ENCODE measurements around the gene KLHL40.

KLHL40 gene

DNA sequence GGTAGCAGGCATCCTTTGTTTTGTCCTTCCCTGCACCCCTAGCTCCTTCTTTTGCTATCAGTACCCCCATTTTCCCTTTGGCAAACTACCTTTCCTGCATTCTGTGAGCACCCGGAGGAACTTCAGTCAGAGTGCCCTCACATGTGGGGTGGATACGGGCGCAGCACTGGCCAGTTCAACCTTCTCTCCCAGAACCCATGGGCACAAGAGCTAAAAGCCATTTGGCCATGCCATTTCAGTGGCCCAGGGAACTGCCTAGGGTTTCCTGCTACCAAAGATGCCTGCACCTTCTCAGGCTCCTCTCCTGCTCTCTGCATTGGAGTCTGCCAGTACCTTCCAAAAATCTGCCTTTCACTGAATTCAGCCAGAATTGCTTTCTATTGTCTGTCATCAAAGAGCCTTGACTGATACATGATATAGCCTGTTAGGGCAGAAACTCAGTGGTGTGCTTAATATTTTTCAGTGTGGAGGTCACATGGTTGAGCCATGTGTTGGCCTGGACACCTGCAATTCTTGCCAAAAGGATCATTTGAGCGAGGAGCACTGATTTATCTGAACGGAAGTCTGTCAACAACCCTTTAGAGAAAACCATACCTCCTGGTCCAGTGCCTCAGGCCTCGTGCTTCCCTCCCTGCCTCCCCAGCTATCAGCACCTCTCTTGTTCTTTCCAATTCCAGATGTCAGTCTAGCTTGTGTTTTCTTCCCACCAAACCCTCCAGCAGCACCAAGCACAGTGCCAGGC, 44.2 kb downstream of the KLHL40 start:
- H3K27me3 ChIP-seq (ENCODE audit: insufficient read depth, low read length), result peaks cover 10% of the 10 kb centered on the region; the same call in 1 of the 2 replicates
- no peak overlapping the region for H2AFZ ChIP-seq (ENCODE audit: low read length, unreplicated experiment)
- H3K4me1 ChIP-seq (ENCODE audit: control insufficient read depth, insufficient read depth, low read length, unreplicated experiment), result no peaks in the 10 kb centered on the region
- H3K27ac ChIP-seq (ENCODE audit: low read depth, low read length), result no peak overlapping the region
- H3K4me3 ChIP-seq (ENCODE audit: low read depth, low read length), result no peak overlapping the region
- H3K79me2 ChIP-seq (ENCODE audit: control insufficient read depth, insufficient read depth, low read length, unreplicated experiment), result no peaks in the 10 kb centered on the region
- H3K36me3 ChIP-seq (ENCODE audit: insufficient read depth, low read length), result no peaks in the 10 kb centered on the region

GRCh38 chr3:42730294-42730693, 45.0 kb downstream of the KLHL40 start:
- Histone ChIP-seq H3K79me2 (ENCODE audit: control insufficient read depth, insufficient read depth, low read length, unreplicated experiment) (no peaks in the 10 kb centered on the region), H3K4me1 (ENCODE audit: control insufficient read depth, insufficient read depth, low read length, unreplicated experiment) (no peaks in the 10 kb centered on the region), H3K27me3 (ENCODE audit: insufficient read depth, low read length) (peaks cover 10% of the 10 kb centered on the region; the same call in 1 of the 2 replicates), H3K36me3 (ENCODE audit: insufficient read depth, low read length) (no peaks in the 10 kb centered on the region), H3K27ac (ENCODE audit: low read depth, low read length) (no peak overlapping the region), H3K4me3 (ENCODE audit: low read depth, low read length) (no peak overlapping the region), H2AFZ (ENCODE audit: low read length, unreplicated experiment) (no peak overlapping the region)

DNA sequence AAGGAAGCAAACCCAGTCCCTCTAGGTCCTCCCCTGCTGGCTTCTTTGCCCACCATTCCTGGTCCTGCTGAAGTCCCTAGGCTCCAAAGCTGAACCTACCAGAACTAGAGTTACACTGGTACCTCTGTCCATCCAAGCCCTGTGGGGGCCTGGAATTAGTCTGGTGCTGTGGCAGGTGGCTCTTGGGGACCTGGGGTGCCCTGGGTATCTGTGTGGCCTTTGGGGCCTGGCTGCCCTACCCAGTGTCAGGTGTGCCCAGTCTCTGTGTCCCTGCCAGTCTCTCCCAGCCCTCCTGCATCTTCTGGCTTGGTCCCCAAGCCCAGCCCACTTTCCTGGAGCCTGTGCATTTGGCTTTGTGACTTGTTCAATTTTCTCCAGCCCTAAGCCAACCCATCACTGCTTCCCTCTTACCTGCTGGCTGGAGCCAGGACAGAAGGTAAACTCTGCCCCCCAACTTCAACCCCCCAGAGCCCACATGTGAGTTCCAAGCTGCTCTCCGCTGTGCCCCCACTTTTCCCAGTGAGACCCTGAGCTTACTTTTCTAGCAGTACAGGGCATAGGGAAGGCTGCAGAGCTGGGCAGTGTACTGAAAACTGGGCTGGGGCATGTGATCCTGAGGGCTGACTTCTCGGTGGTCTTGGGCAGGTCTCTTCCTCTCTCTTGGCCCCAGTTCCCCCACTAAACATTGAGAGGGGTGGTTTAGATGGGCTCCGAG, 45.5 kb downstream of the KLHL40 start:
- H3K27ac ChIP-seq (ENCODE audit: low read depth, low read length), result no peak overlapping the region
- H2AFZ ChIP-seq (ENCODE audit: low read length, unreplicated experiment), result no peak overlapping the region
- no peak overlapping the region for H3K4me3 ChIP-seq (ENCODE audit: low read depth, low read length)

GRCh38 chr3:42731476-42732195, 46.3 kb downstream of the KLHL40 start:
- Histone ChIP-seq H3K36me3 (ENCODE audit: insufficient read depth, low read length) (no peaks in the 10 kb centered on the region), H3K27ac (ENCODE audit: low read depth, low read length) (no peak overlapping the region), H3K4me1 (ENCODE audit: control insufficient read depth, insufficient read depth, low read length, unreplicated experiment) (no peaks in the 10 kb centered on the region), H3K4me3 (ENCODE audit: low read depth, low read length) (no peak overlapping the region), H2AFZ (ENCODE audit: low read length, unreplicated experiment) (no peak overlapping the region), H3K27me3 (ENCODE audit: insufficient read depth, low read length) (peaks cover 10% of the 10 kb centered on the region; the same call in 1 of the 2 replicates), H3K79me2 (ENCODE audit: control insufficient read depth, insufficient read depth, low read length, unreplicated experiment) (no peaks in the 10 kb centered on the region)

More for the DNA sequence above, 45.5 kb downstream of the KLHL40 start:
- no peaks in the 10 kb centered on the region for H3K4me1 ChIP-seq (ENCODE audit: control insufficient read depth, insufficient read depth, low read length, unreplicated experiment)
- no peaks in the 10 kb centered on the region for H3K36me3 ChIP-seq (ENCODE audit: insufficient read depth, low read length)
- no peaks in the 10 kb centered on the region for H3K79me2 ChIP-seq (ENCODE audit: control insufficient read depth, insufficient read depth, low read length, unreplicated experiment)
- H3K27me3 ChIP-seq (ENCODE audit: insufficient read depth, low read length), result peaks cover 10% of the 10 kb centered on the region; the same call in 1 of the 2 replicates

GRCh38 chr3:42732196-42732828, 47.0 kb downstream of the KLHL40 start:
- H3K36me3 ChIP-seq (ENCODE audit: insufficient read depth, low read length), result no peaks in the 10 kb centered on the region

DNA sequence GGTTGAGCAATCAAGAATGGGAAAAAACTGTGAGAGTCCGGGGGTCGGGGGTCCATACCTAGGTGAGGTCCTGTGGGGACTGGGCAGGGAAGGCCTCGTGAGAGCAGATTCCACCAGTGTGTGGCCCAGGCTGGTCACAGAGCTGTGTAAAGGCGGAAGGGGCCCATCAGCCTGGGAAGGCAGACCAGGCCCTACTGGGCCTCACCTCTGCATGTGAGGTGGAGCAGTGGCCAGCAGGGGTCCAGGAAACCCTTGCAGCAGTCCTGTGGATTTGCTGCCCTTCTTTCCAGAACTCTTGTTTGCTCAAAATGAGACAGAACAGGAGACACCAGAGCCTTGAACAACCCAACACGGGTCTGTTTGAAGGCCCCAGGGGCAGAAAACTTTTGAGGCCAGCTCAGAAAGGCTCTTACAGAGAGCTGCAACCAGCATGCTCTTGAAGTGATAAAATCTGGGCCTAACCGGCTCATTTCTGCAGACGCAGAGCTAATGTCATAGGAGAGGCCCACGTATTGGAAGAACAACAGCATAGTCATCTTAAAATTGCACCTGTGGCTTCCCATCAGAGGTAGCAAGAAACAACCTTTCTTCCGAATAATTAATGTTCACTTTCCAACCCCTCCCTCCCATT, 47.6 kb downstream of the KLHL40 start:
- Histone ChIP-seq H3K4me3 (ENCODE audit: low read depth, low read length) (no peak overlapping the region), H3K79me2 (ENCODE audit: control insufficient read depth, insufficient read depth, low read length, unreplicated experiment) (no peaks in the 10 kb centered on the region), H3K36me3 (ENCODE audit: insufficient read depth, low read length) (no peaks in the 10 kb centered on the region), H2AFZ (ENCODE audit: low read length, unreplicated experiment) (no peak overlapping the region), H3K27me3 (ENCODE audit: insufficient read depth, low read length) (peaks cover 6% of the 10 kb centered on the region; the same call in 1 of the 2 replicates), H3K4me1 (ENCODE audit: control insufficient read depth, insufficient read depth, low read length, unreplicated experiment) (no peaks in the 10 kb centered on the region), H3K27ac (ENCODE audit: low read depth, low read length) (no peak overlapping the region)

More at GRCh38 chr3:42732196-42732828, 47.0 kb downstream of the KLHL40 start:
- Histone ChIP-seq H2AFZ (ENCODE audit: low read length, unreplicated experiment) (no peak overlapping the region), H3K4me3 (ENCODE audit: low read depth, low read length) (no peak overlapping the region), H3K27ac (ENCODE audit: low read depth, low read length) (no peak overlapping the region), H3K4me1 (ENCODE audit: control insufficient read depth, insufficient read depth, low read length, unreplicated experiment) (no peaks in the 10 kb centered on the region), H3K79me2 (ENCODE audit: control insufficient read depth, insufficient read depth, low read length, unreplicated experiment) (no peaks in the 10 kb centered on the region), H3K27me3 (ENCODE audit: insufficient read depth, low read length) (peaks cover 9% of the 10 kb centered on the region; the same call in 1 of the 2 replicates)

- H3K4me3 ChIP-seq (ENCODE audit: low read depth, low read length), result no peak overlapping the region
- H3K27ac ChIP-seq (ENCODE audit: low read depth, low read length), result no peak overlapping the region
- peaks cover 4% of the 10 kb centered on the region; the same call in 1 of the 2 replicates for H3K27me3 ChIP-seq (ENCODE audit: insufficient read depth, low read length)
- no peaks in the 10 kb centered on the region for H3K79me2 ChIP-seq (ENCODE audit: control insufficient read depth, insufficient read depth, low read length, unreplicated experiment)
- no peaks in the 10 kb centered on the region for H3K36me3 ChIP-seq (ENCODE audit: insufficient read depth, low read length)
- H3K4me1 ChIP-seq (ENCODE audit: control insufficient read depth, insufficient read depth, low read length, unreplicated experiment), result no peaks in the 10 kb centered on the region
- no peak overlapping the region for H2AFZ ChIP-seq (ENCODE audit: low read length, unreplicated experiment)
These were observed 48.3 kb downstream of the KLHL40 start for GRCh38 chr3:42733501-42734262.

- H3K79me2 ChIP-seq (ENCODE audit: control insufficient read depth, insufficient read depth, low read length, unreplicated experiment), result no peaks in the 10 kb centered on the region
- no peak overlapping the region for H2AFZ ChIP-seq (ENCODE audit: low read length, unreplicated experiment)
- H3K4me1 ChIP-seq (ENCODE audit: control insufficient read depth, insufficient read depth, low read length, unreplicated experiment), result no peaks in the 10 kb centered on the region
- H3K27me3 ChIP-seq (ENCODE audit: insufficient read depth, low read length), result peaks cover 5% of the 10 kb centered on the region
- H3K4me3 ChIP-seq (ENCODE audit: low read depth, low read length), result no peak overlapping the region
- H3K27ac ChIP-seq (ENCODE audit: low read depth, low read length), result no peak overlapping the region
- H3K36me3 ChIP-seq (ENCODE audit: insufficient read depth, low read length), result no peaks in the 10 kb centered on the region
These were observed 49.0 kb downstream of the KLHL40 start for GRCh38 chr3:42734263-42734860.

DNA sequence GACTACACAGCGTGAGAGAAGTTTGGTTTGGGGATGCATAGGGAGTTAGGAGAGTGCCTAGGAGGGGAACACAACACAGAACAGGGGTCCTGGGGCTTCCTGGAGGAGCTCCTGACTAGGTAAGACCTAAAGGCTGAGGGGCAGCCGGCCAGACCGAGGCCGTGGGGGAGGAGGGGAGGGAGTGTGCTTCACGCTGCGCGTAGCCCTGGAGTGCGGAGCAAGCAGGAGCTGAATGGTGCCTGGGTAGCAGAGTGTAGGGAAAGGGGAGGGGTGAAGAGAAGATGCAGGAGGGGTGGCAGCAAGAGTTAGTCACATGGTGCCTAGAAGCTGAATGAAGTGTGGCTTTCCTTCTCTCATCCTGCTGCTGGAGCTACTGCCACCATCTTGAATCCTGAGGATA, 49.7 kb downstream of the KLHL40 start:
- Histone ChIP-seq H3K27me3 (ENCODE audit: insufficient read depth, low read length) (peaks cover 5% of the 10 kb centered on the region), H3K4me1 (ENCODE audit: control insufficient read depth, insufficient read depth, low read length, unreplicated experiment) (no peaks in the 10 kb centered on the region), H3K27ac (ENCODE audit: low read depth, low read length) (no peak overlapping the region), H2AFZ (ENCODE audit: low read length, unreplicated experiment) (no peak overlapping the region), H3K79me2 (ENCODE audit: control insufficient read depth, insufficient read depth, low read length, unreplicated experiment) (no peaks in the 10 kb centered on the region), H3K4me3 (ENCODE audit: low read depth, low read length) (no peak overlapping the region), H3K36me3 (ENCODE audit: insufficient read depth, low read length) (no peaks in the 10 kb centered on the region)
